NCI-H526 (cell line): ENCODE measurements around the gene ALDH16A1.
A peak's percentile ranks its signal among the peaks of the same experiment; 100 is the strongest.
"Not testable (repeated sequence)": the region's sequence is repeated elsewhere in the genome, so short reads cannot be mapped to it uniquely, and the experiment has no call there.

Source experiments
- DNase-seq, 2 experiments: peaks; one replicate each; lab custom pipeline; 2025; lab: John Stamatoyannopoulos, UW

ALDH16A1 gene

GRCh38 chr19:49465371-49465770 is 12.3 kb downstream of the ALDH16A1 start:
- DNase-seq: no peak

DNA sequence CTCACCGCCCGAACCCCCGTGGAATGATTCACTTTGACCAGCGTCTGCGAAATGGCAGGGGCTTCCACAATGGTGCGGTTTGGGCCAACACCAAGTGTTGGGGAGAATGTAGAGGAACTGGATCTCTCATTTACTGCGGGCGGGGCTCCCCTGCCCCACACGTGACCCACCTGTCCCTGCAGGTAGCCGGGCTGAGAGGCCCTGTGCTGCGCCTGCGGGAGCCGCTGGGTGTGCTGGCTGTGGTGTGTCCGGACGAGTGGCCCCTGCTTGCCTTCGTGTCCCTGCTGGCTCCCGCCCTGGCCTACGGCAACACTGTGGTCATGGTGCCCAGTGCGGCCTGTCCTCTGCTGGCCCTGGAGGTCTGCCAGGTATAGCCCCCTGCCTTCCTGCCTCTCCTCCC is 15.2 kb downstream of the ALDH16A1 start:
- DNase-seq: no peak

DNA sequence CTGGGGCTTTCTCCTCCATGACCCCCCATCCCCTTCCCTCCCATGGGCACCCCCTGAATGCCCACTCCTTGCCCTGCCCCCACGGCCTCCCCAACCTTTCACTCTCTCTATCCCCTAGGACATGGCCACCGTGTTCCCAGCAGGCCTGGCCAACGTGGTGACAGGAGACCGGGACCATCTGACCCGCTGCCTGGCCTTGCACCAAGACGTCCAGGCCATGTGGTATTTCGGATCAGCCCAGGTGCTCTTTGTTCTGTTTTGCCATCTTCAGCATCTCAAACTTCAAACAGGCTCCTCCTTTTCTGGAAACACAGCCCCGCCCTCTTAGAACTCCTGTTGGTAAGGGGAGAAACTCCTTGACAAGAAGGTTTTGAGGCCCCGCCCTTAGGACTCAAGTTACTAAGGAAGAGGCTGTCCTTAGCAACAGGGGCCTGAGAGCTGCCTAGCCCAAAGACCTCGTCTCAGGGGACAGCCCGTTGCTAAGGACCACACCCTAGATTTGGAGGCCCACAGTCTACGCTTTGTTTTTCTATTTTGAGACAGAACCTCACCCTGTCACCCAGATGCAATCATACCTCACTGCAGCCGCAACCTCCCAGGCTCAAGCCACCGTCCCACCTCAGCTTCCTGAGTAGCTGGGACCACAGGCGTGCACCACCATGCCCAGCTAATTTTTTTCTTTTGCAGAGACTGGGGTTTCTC is 15.9 kb downstream of the ALDH16A1 start:
- peak; percentile 51 to 63 for DNase-seq

DNA sequence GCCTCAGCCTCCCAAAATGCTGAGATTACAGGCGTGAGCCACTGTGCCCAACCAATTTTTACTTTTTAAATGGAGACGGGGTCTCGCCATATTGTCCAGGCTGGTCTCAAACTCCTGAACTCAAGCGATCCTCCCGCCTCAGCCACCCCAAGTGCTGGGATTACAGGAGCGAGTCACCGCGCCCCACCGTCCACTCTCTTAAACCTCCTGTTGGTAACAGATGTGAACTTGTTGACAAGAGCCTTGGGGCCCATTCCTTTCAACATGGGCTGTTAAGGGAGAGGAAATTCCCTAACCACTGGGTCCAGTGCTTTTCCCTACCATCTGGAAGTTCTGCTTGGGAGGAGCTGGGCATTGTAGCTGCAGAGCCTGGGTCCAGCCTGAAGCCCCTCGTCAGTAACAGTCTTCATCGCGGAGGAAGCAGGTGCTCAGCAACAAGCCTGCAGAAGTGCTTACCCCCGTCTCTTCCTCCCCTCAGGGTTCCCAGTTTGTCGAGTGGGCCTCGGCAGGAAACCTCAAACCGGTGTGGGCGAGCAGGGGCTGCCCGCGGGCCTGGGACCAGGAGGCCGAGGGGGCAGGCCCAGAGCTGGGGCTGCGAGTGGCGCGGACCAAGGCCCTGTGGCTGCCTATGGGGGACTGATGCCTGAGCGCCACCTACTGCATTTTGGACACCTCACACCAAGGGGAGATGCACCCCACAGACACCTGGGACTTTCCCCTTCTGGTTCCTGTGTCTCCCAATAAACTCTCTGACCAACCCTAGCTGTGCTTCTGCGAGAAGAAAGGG is 17.0 kb downstream of the ALDH16A1 start:
- no peak for DNase-seq

DNA sequence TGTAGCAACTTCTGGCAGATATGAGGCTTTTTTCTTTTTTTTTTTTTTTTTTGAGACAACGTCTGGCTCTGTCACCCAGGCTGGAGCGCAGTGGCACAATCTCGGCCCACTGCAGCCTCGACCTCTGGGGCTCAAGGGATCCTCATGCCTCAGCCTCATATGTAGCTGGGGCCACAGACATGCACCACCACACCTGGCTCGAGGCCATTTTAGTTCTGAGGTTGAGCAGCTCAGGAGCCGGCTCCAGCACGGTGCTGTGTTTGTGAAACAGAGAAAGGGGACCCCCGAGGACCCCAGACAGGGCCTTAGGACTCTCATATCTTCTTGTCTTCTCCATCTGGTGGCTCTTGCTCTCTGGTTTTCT is 17.6 kb downstream of the ALDH16A1 start:
- no peak for DNase-seq

DNA sequence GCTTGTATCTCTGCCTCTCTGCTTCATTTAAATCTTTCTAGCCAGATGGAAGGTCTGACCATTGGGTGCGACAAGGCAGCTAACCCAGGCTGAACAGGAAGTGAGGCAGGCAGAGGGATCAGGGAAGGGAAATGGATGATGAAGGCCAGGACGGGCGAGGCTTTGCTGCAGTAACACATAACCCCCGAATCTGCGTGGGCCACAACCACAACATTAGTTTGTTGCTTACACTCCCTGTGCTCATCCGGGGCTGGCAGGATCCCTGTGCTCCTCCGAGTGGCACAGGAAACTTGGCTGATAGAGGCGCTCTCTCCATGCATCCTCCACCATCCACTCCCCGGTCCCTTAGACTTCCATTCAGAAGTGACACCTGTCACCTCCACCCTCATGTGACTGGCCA is 19.9 kb downstream of the ALDH16A1 start:
- DNase-seq: no peak

GRCh38 chr19:49473501-49473867 is 20.5 kb downstream of the ALDH16A1 start:
- DNase-seq: not testable (repeated sequence)

GRCh38 chr19:49473868-49474541 is 21.0 kb downstream of the ALDH16A1 start, which contains the start of gene FLT3LG:
Gene FLT3LG (plus strand): TSS chr19:49474215. CDS start chr19:49474640, 425 bp downstream.
- peak; percentile 24 to 60 for DNase-seq

DNA sequence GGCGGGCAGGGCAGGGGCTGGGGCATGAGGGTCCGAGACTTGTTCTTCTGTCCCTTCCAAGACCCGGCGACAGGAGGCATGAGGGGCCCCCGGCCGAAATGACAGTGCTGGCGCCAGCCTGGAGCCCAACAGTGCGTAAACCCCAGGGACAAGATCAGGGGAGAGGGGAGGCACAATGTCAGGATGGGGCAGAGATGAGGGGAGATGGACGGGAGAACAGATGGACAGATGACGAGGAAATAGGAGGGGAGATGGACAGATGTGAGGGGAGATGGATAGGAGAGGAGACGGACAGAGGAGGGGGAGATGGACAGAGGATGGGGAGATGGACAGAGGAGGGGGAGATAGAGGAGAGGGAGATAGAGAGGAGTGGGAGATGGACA is 21.5 kb downstream of the ALDH16A1 start:
- no peak for DNase-seq

DNA sequence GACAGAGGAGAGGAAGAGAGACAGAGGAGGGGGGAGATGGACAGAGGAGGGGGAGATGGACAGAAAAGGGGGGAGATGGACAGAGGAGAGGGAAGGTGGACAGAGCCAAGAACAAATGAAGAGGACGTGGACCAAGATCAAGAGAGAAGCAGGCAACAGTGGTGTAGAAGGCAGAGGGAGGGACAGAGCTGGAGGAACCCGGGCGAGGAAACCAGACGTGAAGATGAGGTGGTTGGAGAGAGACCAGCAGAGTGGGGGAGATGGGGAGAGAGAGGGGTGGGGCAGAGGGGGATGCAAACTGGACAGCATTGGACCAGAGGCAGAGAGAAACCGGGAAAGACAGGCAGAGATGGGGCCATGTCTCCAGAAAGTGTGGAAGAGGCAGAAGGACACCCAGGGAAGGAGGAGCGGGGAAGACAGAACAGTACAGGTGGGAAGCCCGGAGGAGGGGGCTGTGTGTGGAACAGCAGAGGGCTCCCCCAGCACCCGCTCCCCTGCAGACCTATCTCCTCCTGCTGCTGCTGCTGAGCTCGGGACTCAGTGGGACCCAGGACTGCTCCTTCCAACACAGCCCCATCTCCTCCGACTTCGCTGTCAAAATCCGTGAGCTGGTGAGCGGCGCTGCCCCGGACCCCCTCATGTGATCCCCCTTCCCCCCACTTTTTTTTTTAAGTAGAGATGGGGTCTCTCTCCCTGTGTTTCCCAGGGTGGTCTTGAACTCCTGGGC is 22.3 kb downstream of the ALDH16A1 start:
- DNase-seq: no peak

DNA sequence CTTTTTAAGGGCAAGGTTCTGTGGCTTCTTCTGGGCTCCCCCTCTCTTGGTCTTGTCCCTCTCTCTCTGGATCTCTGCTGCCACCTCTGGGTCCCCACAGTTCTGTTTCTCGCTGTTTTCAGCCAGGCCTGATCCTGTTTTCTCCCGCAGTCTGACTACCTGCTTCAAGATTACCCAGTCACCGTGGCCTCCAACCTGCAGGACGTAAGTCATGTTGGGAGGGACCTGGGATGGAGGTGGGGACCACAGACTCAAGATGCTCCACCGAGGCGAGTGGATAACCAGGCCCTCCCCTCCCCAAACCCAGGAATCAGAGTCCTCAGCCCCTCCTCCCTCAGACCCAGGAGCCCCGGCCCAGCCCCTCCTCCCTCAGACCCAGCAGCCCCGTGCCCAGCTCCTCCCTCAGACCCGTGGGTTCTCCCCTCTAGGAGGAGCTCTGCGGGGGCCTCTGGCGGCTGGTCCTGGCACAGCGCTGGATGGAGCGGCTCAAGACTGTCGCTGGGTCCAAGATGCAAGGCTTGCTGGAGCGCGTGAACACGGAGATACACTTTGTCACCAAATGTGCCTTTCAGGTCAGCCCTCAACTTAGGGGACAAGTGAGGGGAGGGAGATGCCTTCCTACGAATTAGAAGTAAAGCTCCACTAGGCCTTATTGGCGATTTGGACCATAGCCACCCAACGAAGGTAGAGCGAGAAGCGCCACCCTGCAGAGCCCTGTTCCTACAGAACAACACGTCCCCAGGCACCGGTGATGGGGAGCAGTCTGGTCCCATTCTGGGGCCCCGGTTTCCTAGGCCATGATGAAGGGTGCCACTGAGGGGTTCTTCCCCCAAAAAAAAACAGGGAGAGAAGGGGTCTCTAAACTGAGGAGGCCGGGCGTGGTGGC is 23.2 kb downstream of the ALDH16A1 start:
- DNase-seq: peak; percentile 25 to 87

GRCh38 chr19:49479975-49480628 is 27.1 kb downstream of the ALDH16A1 start:
- no peak for DNase-seq

DNA sequence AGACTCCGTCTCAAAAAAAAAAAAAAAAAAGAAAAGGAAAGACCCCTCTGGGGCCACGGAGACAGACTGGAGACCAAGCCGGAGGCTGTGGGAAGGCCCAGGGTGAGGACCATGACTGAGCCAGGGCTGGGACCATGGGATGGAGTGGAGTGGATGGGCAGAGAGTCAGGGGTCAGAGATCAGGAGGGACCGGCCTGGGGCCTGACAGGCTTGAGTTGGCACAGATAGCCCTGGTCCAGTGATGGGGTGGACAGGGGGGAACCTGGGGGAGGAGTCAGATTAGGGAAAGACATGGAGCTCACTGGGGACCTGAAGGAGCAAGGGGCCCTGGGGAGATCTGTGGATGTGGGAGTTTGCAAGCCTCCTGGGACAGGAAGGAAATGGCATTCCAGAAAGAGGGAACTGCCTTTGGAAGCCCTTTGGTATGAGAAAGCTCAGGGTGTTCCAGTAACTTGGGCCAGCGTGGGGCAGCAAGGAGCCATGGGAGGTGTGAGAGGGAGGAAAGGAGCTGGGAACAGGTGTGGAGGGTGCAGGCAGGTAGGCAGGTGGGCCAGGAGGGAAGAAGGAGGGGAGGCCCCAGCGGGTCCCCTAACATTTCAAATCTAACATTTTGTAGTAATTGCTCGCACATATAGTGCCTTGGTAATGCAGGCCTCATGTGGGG is 28.1 kb downstream of the ALDH16A1 start:
- DNase-seq: no peak

GRCh38 chr19:49486232-49486631 is 33.2 kb downstream of the ALDH16A1 start:
- DNase-seq: no peak

- DNase-seq: no peak
These were observed 33.8 kb downstream of the ALDH16A1 start for GRCh38 chr19:49486710-49487276.

DNA sequence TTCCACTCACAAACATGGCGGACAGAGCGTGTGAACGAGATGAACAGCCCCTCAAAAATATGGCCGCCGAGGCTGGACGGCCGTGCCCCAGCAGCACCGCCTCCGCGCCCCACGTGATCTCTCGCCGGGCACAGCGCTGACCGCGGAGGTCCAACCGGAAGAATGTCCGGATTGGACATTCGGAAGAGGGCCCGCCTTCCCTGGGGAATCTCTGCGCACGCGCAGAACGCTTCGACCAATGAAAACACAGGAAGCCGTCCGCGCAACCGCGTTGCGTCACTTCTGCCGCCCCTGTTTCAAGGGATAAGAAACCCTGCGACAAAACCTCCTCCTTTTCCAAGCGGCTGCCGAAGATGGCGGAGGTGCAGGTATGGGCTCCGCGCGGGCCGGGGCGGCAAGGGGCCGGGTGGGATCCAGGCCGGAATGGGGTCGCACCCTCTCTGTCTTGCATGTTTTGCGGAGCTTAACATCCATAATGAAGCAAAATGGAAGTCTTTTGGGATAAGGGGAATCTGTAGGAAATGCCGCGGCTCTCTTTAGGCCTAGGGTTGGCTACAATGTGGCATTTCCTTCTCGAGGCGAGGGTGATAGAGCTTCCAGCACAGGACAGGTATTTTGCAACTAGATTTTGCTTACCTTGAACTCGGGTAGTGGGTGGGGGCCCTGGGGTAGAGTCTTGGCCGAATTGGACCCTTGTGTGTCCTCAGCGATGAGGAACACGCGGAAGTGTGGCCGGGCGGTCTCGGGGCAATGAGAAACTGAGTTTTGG is 34.4 kb downstream of the ALDH16A1 start, which contains the start of gene RPL13A:
Gene RPL13A (plus strand): TSS at position 332 of the 769 bp plus-strand sequence. CDS start 22 bp downstream, at position 354.
- peak; percentile 98 to 99 for DNase-seq

- DNase-seq: no peak
These were observed 35.2 kb downstream of the ALDH16A1 start for GRCh38 chr19:49488046-49488862.
